Panc1 (cell line): ENCODE results near the gene CCDC12.

ENCODE experiments used
- CTCF ChIP-seq: fragments of 450-650 bp; IDR thresholded peaks from 2 replicates; pipeline ENCODE4 v1.5.1; 2017; ENCODE audit warnings: mild to moderate bottlenecking
- POLR2AphosphoS5 ChIP-seq: IDR thresholded peaks from 2 replicates; pipeline ENCODE4 v1.6.1; 2012; ENCODE audit warnings: mild to moderate bottlenecking, low read depth, low read length, moderate library complexity
- REST ChIP-seq, 2 experiments: IDR thresholded peaks; 2 replicates each; pipeline ENCODE4 v1.6.1; 2011 to 2012; ENCODE audit warnings: low read depth in 2 of 2, control low read depth in 1 of 2, low read length in 1 of 2, mild to moderate bottlenecking in 1 of 2, moderate library complexity in 1 of 2; ENCODE audit not compliant: insufficient read depth in 1 of 2

GRCh38 chr3:46953234-46954010 is 23.1 kb downstream of the CCDC12 start:
- TF ChIP-seq POLR2AphosphoS5 (no peak), CTCF (no peak), REST (IDR thresholded peaks at IDR 0.05; ENCODE audit: insufficient read depth in 1 of 2, low read depth in 2 of 2, low read length in 1 of 2) (no peak)
